Embryonic facial prominence (tissue), 1 donor: ENCODE results near the gene ABCC8.

ENCODE experiments used
- DNase-seq: peaks from one replicate; pipeline ENCODE4 v3.0.0-alpha.2; 2016; ENCODE audit errors: extremely low spot score

Gene ABCC8

GRCh38 chr11:17476317-17477083 lies at the start of gene ABCC8:
Gene ABCC8, minus strand, starts transcription at chr11:17476845. Its CDS starts 69 bp downstream, at chr11:17476776.
- DNase-seq = no peak

GRCh38 chr11:17526326-17526725 lies 49.7 kb upstream of the ABCC8 start:
- no peak for DNase-seq

GRCh38 chr11:17525570-17525969 lies 48.9 kb upstream of the ABCC8 start:
- DNase-seq = no peak

GRCh38 chr11:17524221-17524620 lies 47.6 kb upstream of the ABCC8 start:
- no peak for DNase-seq

GRCh38 chr11:17522655-17523054 lies 46.0 kb upstream of the ABCC8 start:
- no peak for DNase-seq

GRCh38 chr11:17521106-17521900 lies 44.7 kb upstream of the ABCC8 start:
- DNase-seq = no peak

- no peak for DNase-seq
Observed at GRCh38 chr11:17519061-17519885, 42.6 kb upstream of the ABCC8 start.

- no peak for DNase-seq
Observed at GRCh38 chr11:17518366-17518765, 41.7 kb upstream of the ABCC8 start.

GRCh38 chr11:17517186-17517585 lies 40.5 kb upstream of the ABCC8 start:
- no peak for DNase-seq

- DNase-seq = no peak
Observed at GRCh38 chr11:17516551-17517150, 40.0 kb upstream of the ABCC8 start.

GRCh38 chr11:17515443-17516176 lies 39.0 kb upstream of the ABCC8 start:
- no peak for DNase-seq

GRCh38 chr11:17514476-17514875 lies 37.8 kb upstream of the ABCC8 start:
- DNase-seq = no peak

GRCh38 chr11:17513853-17514252 lies 37.2 kb upstream of the ABCC8 start:
- DNase-seq = no peak

- DNase-seq = no peak
Observed at GRCh38 chr11:17512101-17512500, 35.5 kb upstream of the ABCC8 start.

GRCh38 chr11:17511571-17511970 lies 34.9 kb upstream of the ABCC8 start:
- DNase-seq = no peak

- no peak for DNase-seq
Observed at GRCh38 chr11:17510507-17511206, 34.0 kb upstream of the ABCC8 start.

GRCh38 chr11:17508791-17509190 lies 32.1 kb upstream of the ABCC8 start:
- DNase-seq = no peak

- DNase-seq = no peak
Observed at GRCh38 chr11:17508306-17508705, 31.7 kb upstream of the ABCC8 start.

- no peak for DNase-seq
Observed at GRCh38 chr11:17507773-17508172, 31.1 kb upstream of the ABCC8 start.

GRCh38 chr11:17506942-17507341 lies 30.3 kb upstream of the ABCC8 start:
- DNase-seq = no peak
